CD8-positive, alpha-beta memory T cell (primary cell): Measurements from ENCODE around the gene BUB3. TPM values are rescaled to one million over a fixed set of nuclear protein-coding genes. Genes with fewer than 3 reads are reported as not detected.

Source experiments
- CTCF ChIA-PET: fragments of 350-600 bp; sonication (Branson Sonifier 250); formaldehyde crosslinking; loops from one replicate; lab custom pipeline; 2021; ENCODE audit warnings: antibody characterized with exemption; lab: Charles Lee
- POLR2A ChIA-PET: fragments of 350-600 bp; sonication (Branson Sonifier 250); formaldehyde crosslinking; loops from one replicate; lab custom pipeline; 2021; ENCODE audit warnings: antibody characterized with exemption; lab: Charles Lee
- DNase-seq, 5 donors: peaks; one replicate each; pipeline versions ENCODE4 v3.0.0 to v3.0.0-alpha.2; 2020 to 2022; ENCODE audit warnings: mixed read lengths in 1 of 5
- H3K27ac ChIP-seq: one replicate; pipeline ENCODE4 v1.7.0; 2013; ENCODE audit warnings: low read depth, mild to moderate bottlenecking, low read length, moderate library complexity
- H3K27me3 ChIP-seq: 2 replicates; pipeline ENCODE4 v1.7.0; 2013; ENCODE audit warnings: low read length, mild to moderate bottlenecking; ENCODE audit not compliant: insufficient read depth, poor library complexity, severe bottlenecking
- H3K36me3 ChIP-seq: 2 replicates; pipeline ENCODE4 v1.7.0; 2013; ENCODE audit warnings: mild to moderate bottlenecking, low read length, moderate library complexity; ENCODE audit not compliant: insufficient read depth
- H3K4me1 ChIP-seq: 2 replicates; pipeline ENCODE4 v1.7.0; 2013; ENCODE audit warnings: mild to moderate bottlenecking, low read length, moderate library complexity; ENCODE audit not compliant: insufficient read depth
- H3K4me3 ChIP-seq: 2 replicates; pipeline ENCODE4 v1.7.0; 2013; ENCODE audit warnings: mild to moderate bottlenecking, low read length
- H3K9me3 ChIP-seq: 2 replicates; pipeline ENCODE4 v1.7.0; 2013; ENCODE audit warnings: mild to moderate bottlenecking, low read length
- H3K27ac Mint-ChIP-seq, 8 donors: one replicate each; pipeline ENCODE4 v1.8.0; 2020 to 2021; ENCODE audit warnings: mixed read lengths in 8 of 8, mild to moderate bottlenecking in 6 of 8, inconsistent platforms in 3 of 8, moderate library complexity in 3 of 8
- H3K27me3 Mint-ChIP-seq, 2 donors: one replicate each; pipeline ENCODE4 v1.8.0; 2020 to 2021; ENCODE audit warnings: mixed read lengths in 2 of 2, mild to moderate bottlenecking in 1 of 2, moderate library complexity in 1 of 2
- H3K36me3 Mint-ChIP-seq, 3 donors: one replicate each; pipeline ENCODE4 v1.8.0; 2020 to 2021; ENCODE audit warnings: mixed read lengths in 3 of 3, inconsistent platforms in 1 of 3, mild to moderate bottlenecking in 1 of 3
- H3K4me1 Mint-ChIP-seq, 3 donors: one replicate each; pipeline ENCODE4 v1.8.0; 2020 to 2021; ENCODE audit warnings: mixed read lengths in 3 of 3, inconsistent platforms in 1 of 3, mild to moderate bottlenecking in 1 of 3
- H3K4me3 Mint-ChIP-seq, 7 donors: one replicate each; pipeline ENCODE4 v1.8.0; 2020 to 2021; ENCODE audit warnings: mixed read lengths in 7 of 7, mild to moderate bottlenecking in 6 of 7, moderate library complexity in 4 of 7, inconsistent platforms in 2 of 7
- H3K9me3 Mint-ChIP-seq, 5 donors: one replicate each; pipeline ENCODE4 v1.8.0; 2020 to 2022; ENCODE audit warnings: mixed read lengths in 5 of 5, mild to moderate bottlenecking in 3 of 5, moderate library complexity in 2 of 5, inconsistent platforms in 1 of 5
- polyA plus RNA-seq: library from polyadenylated mRNA; unstranded; fragments of 300-500 nt; fragmentation: Illumina TruSeq; gene quantifications from one replicate; pipeline ENCODE4 v1.2.3, GENCODE V29; 2021
- total RNA-seq, 2 experiments: library from RNA; stranded (reverse); gene quantifications; one replicate each; pipeline ENCODE4 v1.2.3, GENCODE V29; 2021

BUB3 gene
- total and polyA plus RNA-seq, 3 experiments from 2014 or later: 231 to 255 (median 254) TPM

- no peaks in the 10 kb centered on the region for H3K36me3 Mint-ChIP-seq
- Histone ChIP-seq H3K27me3 (peaks cover 47% of the 10 kb centered on the region), H3K4me1 (peaks cover 39% of the 10 kb centered on the region), H3K4me3 (no peak overlapping the region), H3K36me3 (no peaks in the 10 kb centered on the region), H3K27ac (no peak overlapping the region), H3K9me3 (no peaks in the 10 kb centered on the region)
- CTCF ChIA-PET: interaction anchor here (0.6 to 2.6 kb wide), 19 partner anchors 7 to 1255 kb away, joined by 3 to 27 read pairs (median 4); partner anchors contain the start of gene BUB3
- peaks cover 49 to 80% of the 10 kb centered on the region in 2 donors for H3K27me3 Mint-ChIP-seq
- H3K4me3 Mint-ChIP-seq: peak overlapping the region; percentile 57 to 88 (median 71)
- H3K4me1 Mint-ChIP-seq: peaks cover 27 to 45% (median 29%) of the 10 kb centered on the region in 3 donors
- DNase-seq: no peak
- peak overlapping the region in 3 of 8 donors; percentile 29 to 79 (median 40) for H3K27ac Mint-ChIP-seq
- H3K9me3 Mint-ChIP-seq: peaks cover 0 to 2% (median 0%) of the 10 kb centered on the region in 5 donors
- POLR2A ChIA-PET: no interaction called here
These were observed 20.5 kb upstream of the BUB3 start for GRCh38 chr10:123133541-123134342.

- POLR2A ChIA-PET: no interaction called here
- Mint-ChIP-seq H3K36me3 (no peaks in the 10 kb centered on the region), H3K4me1 (peaks cover 32 to 52% (median 33%) of the 10 kb centered on the region in 3 donors), H3K4me3 (peak overlapping the region; percentile 57 to 88 (median 71)), H3K9me3 (peaks cover 0 to 2% (median 0%) of the 10 kb centered on the region in 5 donors), H3K27ac (peak overlapping the region in 3 of 8 donors; percentile 40 to 72 (median 69)), H3K27me3 (peaks cover 54 to 80% of the 10 kb centered on the region in 2 donors)
- CTCF ChIA-PET: interaction anchor here (1.0 to 2.3 kb wide), 8 partner anchors 11 to 1254 kb away, joined by 3 to 27 read pairs (median 5); no protein-coding TSS in a partner anchor
- peaks cover 42% of the 10 kb centered on the region for H3K4me1 ChIP-seq
- H3K4me3 ChIP-seq: no peak overlapping the region
- DNase-seq: no peak
- H3K27ac ChIP-seq: peak overlapping the region; percentile 72
- no peaks in the 10 kb centered on the region for H3K36me3 ChIP-seq
- H3K27me3 ChIP-seq: peaks cover 54% of the 10 kb centered on the region
- H3K9me3 ChIP-seq: no peaks in the 10 kb centered on the region
These were observed 19.8 kb upstream of the BUB3 start for GRCh38 chr10:123134343-123134914.

- no peaks in the 10 kb centered on the region for H3K36me3 ChIP-seq
- Mint-ChIP-seq H3K36me3 (no peaks in the 10 kb centered on the region), H3K4me1 (peaks cover 37 to 57% (median 38%) of the 10 kb centered on the region in 3 donors), H3K27ac (peak overlapping the region in 1 of 8 donors; percentile 69), H3K4me3 (peak overlapping the region; percentile 61 to 88 (median 71)), H3K9me3 (peaks cover 0 to 2% (median 0%) of the 10 kb centered on the region in 5 donors), H3K27me3 (peaks cover 55 to 80% of the 10 kb centered on the region in 2 donors)
- peaks cover 47% of the 10 kb centered on the region for H3K4me1 ChIP-seq
- peak overlapping the region; percentile 50 for H3K4me3 ChIP-seq
- ChIA-PET CTCF (interaction anchor here (2.2 to 2.3 kb wide), 2 partner anchors 11 to 424 kb away, joined by 9 to 27 read pairs; no protein-coding TSS in a partner anchor), POLR2A (no interaction called here)
- H3K27me3 ChIP-seq: peaks cover 60% of the 10 kb centered on the region
- peak overlapping the region; percentile 72 for H3K27ac ChIP-seq
- H3K9me3 ChIP-seq: no peaks in the 10 kb centered on the region
- DNase-seq: no peak
These were observed 19.2 kb upstream of the BUB3 start for GRCh38 chr10:123134915-123135414.

DNA sequence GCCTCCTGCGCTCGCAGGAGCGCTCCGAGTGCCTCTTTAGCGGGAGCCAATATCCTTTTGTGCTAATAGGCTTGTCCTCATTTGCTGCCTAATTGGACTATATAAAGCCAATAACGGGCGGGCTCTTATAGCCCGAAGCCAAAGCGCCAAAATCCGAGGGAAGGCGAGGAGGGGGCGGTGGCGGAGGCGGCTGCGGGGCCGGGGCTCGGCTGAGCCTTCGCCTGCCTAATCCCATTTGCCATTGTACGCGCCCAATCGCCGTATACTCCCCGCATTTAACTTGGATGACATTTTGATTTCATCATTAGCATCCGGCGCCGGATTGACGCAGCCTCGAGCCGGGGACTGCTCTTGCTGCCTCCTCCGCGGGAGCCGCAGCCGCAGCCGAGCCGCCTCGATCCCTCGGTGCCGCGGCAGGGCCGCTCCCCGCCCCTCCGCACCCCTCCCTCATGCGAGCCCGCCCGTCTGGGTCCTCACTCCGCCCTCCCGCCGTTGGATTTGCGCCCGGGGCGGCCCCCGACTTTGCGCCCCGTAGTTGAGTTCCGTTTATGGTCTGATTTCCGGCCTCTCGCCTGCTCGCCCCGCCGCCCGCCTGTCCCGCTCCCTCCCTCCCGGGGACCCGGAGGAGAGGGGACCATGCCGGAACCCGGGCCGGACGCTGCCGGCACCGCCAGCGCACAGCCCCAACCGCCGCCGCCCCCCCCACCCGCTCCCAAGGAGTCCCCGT lies 18.6 kb upstream of the BUB3 start, which contains the start of gene HMX3:
HMX3 (plus strand) TSS at position 556 of the 727 bp plus-strand sequence; CDS start at position 637, 81 bp downstream.
- H3K27me3 ChIP-seq: peaks cover 66% of the 10 kb centered on the region
- no peaks in the 10 kb centered on the region for H3K36me3 ChIP-seq
- CTCF ChIA-PET: no interaction called here
- H3K9me3 ChIP-seq: no peaks in the 10 kb centered on the region
- peak within 1 kb of the TSS; percentile 71 to 89 (median 72) for H3K4me3 Mint-ChIP-seq
- peak within 1 kb of the TSS in 2 of 8 donors; percentile 69 to 88 for H3K27ac Mint-ChIP-seq
- peaks cover 53% of the 10 kb centered on the region for H3K4me1 ChIP-seq
- peaks cover 59 to 80% of the 10 kb centered on the region in 2 donors for H3K27me3 Mint-ChIP-seq
- peak in 2 of 5 donors; percentile 35 to 71 for DNase-seq
- peak within 1 kb of the TSS; percentile 72 for H3K27ac ChIP-seq
- peak within 1 kb of the TSS; percentile 50 for H3K4me3 ChIP-seq
- no peaks in the 10 kb centered on the region for H3K36me3 Mint-ChIP-seq
- peaks cover 42 to 63% (median 43%) of the 10 kb centered on the region in 3 donors for H3K4me1 Mint-ChIP-seq
- POLR2A ChIA-PET: no interaction called here
- H3K9me3 Mint-ChIP-seq: peaks cover 0 to 2% (median 0%) of the 10 kb centered on the region in 5 donors

DNA sequence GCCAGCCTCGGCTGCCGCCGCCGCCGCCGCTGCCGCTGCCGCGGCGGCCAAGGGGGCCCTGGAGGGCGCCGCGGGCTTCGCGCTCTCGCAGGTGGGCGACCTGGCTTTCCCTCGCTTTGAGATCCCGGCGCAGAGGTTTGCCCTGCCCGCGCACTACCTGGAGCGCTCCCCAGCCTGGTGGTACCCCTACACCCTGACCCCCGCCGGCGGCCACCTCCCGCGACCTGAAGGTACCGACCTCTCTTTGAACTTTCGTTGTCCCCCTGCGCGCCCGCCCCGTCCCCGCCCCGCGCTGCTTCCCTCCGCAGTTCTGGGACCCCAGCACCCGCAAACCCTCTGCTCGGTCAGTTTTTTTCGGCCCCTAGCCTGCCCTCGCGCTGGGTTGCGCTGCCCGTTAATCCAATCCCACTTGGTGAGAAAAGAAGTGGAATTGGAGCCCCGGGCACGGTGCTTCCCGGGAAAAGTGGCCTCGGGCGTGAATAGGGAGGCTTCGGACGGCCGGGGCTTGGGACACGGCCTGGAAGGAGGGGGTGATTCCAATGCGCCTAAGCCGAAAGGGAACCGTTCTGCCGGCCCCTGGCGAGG lies 17.9 kb upstream of the BUB3 start:
- POLR2A ChIA-PET: no interaction called here
- Mint-ChIP-seq H3K36me3 (no peaks in the 10 kb centered on the region), H3K9me3 (peaks cover 0 to 2% (median 0%) of the 10 kb centered on the region in 5 donors), H3K27ac (peak overlapping the region in 1 of 8 donors; percentile 27), H3K27me3 (peaks cover 67 to 81% of the 10 kb centered on the region in 2 donors), H3K4me1 (peaks cover 42 to 65% (median 44%) of the 10 kb centered on the region in 3 donors), H3K4me3 (peak overlapping the region; percentile 9 to 89 (median 72))
- Histone ChIP-seq H3K4me1 (peaks cover 54% of the 10 kb centered on the region), H3K9me3 (no peaks in the 10 kb centered on the region), H3K27ac (peak overlapping the region; percentile 72), H3K36me3 (no peaks in the 10 kb centered on the region), H3K4me3 (peak overlapping the region; percentile 32), H3K27me3 (peaks cover 73% of the 10 kb centered on the region)
- CTCF ChIA-PET: interaction anchor here (1.3 kb wide), 1 partner anchor 13 kb away, joined by 4 read pairs; no protein-coding TSS in a partner anchor
- peak in 1 of 5 donors; percentile 49 for DNase-seq

- Histone ChIP-seq H3K27ac (peak overlapping the region; percentile 72), H3K36me3 (no peaks in the 10 kb centered on the region), H3K4me3 (peak overlapping the region; percentile 32), H3K9me3 (no peaks in the 10 kb centered on the region), H3K4me1 (peaks cover 57% of the 10 kb centered on the region), H3K27me3 (peaks cover 80% of the 10 kb centered on the region)
- peak overlapping the region; percentile 9 to 89 (median 87) for H3K4me3 Mint-ChIP-seq
- CTCF ChIA-PET: interaction anchor here (0.8 to 1.3 kb wide), 2 partner anchors 12 to 113 kb away, joined by 4 read pairs; no protein-coding TSS in a partner anchor
- POLR2A ChIA-PET: no interaction called here
- H3K36me3 Mint-ChIP-seq: no peaks in the 10 kb centered on the region
- H3K27me3 Mint-ChIP-seq: peaks cover 74 to 82% of the 10 kb centered on the region in 2 donors
- H3K9me3 Mint-ChIP-seq: no peaks in the 10 kb centered on the region
- peak in 1 of 5 donors; percentile 53 for DNase-seq
- H3K4me1 Mint-ChIP-seq: peaks cover 49 to 70% (median 49%) of the 10 kb centered on the region in 3 donors
- peak overlapping the region in 2 of 8 donors; percentile 27 to 88 for H3K27ac Mint-ChIP-seq
These were observed 17.2 kb upstream of the BUB3 start for GRCh38 chr10:123136806-123137642.
